GM18867 (cell line): ENCODE measurements around the gene HIVEP1.
"Not testable (repeated sequence)": the region's sequence is repeated elsewhere in the genome, so short reads cannot be mapped to it uniquely, and the experiment has no call there.

ENCODE experiments used
- ATAC-seq: cut with Tn5 transposase; IDR thresholded peaks from one replicate; pipeline ENCODE4 v1.9.1; 2021; ENCODE audit warnings: mild to moderate bottlenecking, moderate library complexity; ENCODE audit not compliant: unreplicated experiment

Gene HIVEP1

DNA sequence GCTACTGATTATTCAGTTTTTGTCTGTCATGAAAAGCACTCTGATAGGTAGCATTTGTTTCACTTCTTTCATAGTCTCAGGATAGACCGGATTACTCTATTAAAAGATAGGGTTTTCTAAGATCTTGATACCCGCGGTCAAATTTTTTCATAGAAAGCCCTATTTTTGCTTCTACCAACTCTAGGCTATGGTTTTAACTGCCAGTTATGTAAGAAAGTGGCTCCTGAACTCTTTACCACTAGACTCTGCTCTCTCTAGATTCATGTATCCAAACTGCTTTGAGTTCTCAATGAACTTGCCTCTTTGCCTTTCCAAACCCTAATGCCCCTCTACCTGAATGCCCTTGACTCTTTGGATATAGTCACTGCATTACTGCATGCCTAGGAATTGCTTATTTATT is 70.3 kb downstream of the HIVEP1 start:
- ATAC-seq = no peak

DNA sequence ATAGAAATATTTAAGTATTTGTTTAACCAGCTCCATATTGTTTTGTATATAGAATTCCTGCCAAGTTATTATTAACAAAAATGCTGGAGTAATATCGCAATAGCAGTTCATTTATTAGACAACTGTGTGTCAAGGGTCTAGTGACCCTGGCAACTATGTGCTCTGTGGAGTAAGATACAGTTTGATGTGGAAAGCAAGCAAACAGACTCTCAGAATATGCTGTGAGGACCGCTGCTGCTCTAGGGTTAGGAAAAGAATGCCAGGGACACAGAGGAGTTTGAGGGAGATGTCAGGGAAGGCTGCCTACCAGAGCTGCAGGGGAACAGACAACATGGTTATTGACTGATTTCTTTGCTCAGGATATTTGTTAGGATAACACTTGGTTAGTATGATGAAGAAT is 71.2 kb downstream of the HIVEP1 start:
- no peak for ATAC-seq

DNA sequence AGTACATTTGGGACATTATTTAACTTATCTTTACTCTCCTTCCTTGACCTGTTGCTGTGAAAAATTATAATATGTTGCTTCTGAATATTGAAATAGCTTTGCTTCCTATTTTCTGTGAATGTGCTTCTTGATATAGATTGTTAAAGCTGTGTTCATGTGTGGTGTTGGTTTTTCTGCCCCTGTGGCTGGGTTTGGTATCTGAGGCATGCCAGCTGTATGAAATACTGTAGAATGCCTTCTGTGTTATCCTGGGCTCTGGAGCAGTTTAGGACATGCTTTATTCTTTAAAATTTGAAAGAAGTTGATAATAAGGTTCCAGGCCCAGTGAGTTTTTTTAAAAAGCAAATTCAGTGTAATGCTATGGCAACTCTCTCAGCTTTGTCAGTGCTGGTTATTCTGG is 71.7 kb downstream of the HIVEP1 start:
- no peak for ATAC-seq

DNA sequence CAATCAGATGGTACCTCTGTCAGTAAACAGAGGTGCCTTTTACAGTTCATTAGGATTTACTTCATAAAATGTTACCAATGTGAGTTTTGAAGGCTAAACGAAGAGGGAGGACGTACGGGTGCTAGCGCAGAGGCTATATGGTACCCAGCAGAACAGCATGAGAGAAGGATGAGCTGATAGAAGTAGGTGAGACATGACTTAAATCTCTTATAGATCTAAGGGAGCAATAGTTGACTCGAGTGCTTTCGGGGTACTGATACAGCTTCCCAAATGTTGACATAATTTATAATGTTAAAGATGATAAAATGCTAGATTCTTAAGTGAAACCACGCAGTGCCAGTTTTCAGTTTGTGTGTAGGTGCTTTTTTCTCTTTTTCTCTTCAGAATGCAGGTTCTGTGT is 72.6 kb downstream of the HIVEP1 start:
- ATAC-seq = no peak

DNA sequence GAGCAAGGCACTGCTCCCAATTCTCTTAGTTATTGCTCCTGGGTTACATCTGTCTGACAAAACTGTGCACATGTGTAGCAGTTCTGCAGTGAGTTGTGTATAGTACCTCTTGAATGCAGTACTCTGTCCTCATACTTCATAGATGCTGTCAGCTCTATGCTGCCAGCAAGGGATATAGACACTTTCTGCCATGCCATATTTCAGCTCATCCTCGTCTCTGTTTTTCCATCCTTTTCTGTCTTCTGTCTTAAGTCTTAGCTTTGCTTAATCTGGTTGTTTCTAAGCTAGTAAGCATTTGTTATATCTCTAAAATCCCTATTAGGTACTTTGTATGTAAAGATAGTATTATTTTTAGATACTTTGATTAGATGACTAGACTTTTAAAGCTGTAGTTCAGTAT is 76.4 kb downstream of the HIVEP1 start:
- no peak for ATAC-seq

DNA sequence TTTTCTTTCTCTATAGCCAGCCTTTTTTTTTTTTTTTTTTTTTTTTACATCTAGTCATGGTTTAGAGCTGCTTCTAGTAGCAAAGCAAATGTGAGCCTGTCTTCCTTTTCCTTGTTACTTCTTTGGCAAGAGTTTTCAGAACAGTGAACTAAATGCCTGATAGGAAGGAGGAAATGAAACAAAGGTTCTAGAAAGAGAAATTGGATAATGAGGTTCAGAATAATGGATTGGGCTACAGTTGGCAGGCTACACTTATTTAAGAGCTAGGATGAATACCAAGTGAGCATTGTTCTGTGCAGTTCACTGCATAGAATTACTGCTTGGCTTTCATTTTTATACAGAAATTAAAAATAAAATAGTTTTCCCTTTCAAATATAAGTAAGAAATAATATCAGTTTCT is 78.6 kb downstream of the HIVEP1 start:
- no peak for ATAC-seq

DNA sequence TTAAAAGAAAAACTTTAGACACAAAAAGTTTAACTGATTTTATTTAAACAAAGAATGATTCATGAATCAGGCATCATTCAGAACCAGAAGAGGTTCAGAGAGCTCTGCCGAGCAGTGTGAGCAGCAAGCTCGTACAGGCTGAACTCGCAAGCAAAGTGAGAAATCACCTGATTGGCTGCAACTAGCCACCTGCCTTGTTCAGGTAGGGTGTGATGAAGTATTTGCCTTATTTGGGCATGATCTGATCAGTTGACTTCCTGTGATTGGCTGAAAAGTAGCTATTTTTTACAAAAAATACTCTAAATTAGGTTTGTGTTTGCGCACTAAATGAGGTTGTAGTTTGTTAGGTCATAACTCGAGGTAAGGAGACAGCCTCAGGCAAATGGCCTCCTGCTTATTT is 80.7 kb downstream of the HIVEP1 start:
- ATAC-seq = no peak

DNA sequence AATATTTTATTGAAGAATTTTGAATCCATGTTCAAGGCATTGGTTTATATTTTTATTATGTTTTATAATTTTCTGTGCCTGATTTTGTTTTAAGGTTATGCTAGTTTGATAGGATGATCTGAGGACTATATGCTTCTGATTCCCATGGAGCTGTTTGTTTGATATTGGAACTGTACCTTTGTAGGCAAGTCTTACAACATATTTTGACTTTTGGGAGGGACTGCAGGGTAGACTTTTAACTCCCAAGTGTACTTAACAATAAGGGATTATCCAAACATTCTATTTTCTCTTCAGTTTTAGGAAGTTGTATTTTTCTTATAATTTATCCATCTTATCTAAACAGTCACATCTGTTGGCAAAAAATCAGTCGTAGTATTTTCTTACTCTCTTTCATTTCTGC is 82.6 kb downstream of the HIVEP1 start:
- no peak for ATAC-seq

DNA sequence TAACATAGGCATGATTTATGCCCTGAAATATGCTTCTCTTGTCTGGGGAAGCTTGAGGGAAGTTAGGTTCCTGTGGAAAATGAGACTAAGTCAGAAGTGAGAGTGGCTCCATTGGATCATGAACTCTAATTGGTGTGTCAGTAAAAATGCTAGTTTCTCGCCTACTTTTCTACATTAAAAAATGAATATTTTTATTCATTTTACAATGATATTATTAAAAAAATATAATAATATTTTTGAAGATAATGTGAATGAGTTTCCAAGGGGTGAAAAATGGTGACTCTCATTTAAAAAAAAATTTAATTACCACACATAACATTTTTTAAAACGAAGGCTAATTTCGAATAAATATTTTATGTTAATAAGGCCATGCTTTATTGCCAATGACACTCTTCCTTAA is 84.2 kb downstream of the HIVEP1 start:
- no peak for ATAC-seq

DNA sequence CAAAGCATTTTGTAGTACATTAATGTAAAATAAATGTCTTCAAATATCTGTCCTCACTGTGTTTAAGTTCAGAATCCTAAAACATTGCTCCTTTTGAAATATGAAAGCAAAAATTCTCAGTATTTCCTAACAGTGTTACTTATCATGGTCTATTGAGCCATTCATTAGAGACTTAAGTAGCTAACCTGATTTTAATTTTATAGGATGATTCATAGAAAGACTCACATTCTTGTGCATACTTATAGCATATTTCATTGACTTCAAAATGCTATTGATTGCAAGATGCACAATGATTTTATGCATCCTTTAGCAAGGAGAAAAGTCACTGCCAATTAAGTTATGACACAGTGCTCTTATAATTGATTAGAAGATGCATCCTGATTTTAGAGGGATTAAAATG is 85.7 kb downstream of the HIVEP1 start:
- ATAC-seq = no peak

DNA sequence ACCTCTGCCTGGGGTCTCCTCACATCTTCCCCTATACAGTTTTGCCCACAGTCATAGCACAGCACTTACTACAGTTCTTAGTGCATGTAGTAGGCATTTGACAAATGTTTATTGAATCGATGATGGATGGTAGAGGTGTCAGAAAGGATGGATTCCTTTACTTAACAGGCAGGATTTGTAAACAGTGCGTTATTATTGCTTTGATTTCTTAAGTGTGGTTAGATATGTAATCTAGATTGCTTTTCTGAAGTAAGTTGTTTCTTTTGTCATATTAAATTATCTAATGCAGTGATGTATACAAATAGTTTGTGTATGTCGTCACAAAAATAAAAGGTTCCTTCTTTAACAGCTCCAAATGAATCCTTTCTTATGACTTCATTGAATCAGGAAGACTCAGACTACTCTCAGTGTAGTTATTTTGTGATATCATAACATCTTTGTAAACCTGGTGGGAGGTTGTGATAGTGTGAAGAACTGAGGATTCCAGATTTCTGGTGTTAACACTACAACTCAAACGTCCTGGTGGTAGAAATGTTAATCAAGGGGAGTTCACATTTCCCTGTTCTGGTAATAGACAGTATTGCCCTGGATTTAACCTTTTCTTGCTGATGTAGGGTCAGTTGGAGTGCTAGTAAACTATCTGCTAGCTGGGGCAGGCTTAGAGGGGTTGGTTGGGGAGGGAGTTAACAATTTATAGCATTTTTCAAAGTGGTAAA is 87.7 kb downstream of the HIVEP1 start:
- no peak for ATAC-seq

DNA sequence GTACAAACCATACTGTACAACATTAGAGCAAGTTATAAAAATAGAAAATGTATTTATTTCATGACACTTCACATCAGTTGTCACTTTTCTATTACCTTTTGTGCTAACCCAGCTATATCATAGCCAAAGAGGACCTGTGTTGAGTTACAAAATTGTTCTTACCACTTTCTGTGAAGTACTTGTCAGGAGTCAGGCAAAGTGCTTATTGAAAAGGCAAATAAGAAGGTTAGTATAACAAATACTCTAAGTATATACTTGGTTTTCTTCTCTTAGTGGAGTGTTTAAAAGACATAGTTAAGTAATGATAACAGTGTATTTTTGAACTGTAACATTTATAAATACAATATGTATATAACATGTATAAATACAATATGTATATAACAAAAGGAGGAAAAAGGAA is 88.9 kb downstream of the HIVEP1 start:
- no peak for ATAC-seq

DNA sequence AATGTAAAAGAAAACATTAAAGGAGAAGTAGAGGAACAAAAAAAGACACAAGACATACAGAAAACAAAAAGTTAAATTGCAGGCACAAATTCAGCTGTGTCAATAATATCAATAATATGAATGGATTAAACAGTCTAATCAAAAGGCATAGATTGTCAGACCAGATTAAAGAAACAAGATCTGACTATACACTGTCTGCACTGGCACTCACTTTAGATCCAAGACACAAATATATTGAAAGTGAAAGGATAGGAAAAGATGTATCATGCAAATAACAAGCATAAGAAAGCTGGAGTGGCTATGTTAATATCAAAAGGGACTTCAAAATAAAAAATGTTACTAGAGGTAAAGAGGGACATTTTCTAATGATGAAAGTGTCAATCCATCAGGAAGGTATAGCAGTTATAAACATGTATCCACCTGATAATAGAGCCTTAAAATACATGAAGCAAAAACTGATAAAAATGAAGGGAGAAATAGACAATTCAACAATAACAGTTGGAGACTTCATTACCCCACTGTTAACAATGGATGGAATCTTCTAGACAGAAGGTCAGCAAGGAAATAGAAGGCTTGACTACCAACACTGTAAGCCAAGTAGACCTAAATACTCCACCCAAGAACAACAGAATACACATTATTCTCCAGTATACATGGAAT is 89.7 kb downstream of the HIVEP1 start:
- no peak for ATAC-seq

DNA sequence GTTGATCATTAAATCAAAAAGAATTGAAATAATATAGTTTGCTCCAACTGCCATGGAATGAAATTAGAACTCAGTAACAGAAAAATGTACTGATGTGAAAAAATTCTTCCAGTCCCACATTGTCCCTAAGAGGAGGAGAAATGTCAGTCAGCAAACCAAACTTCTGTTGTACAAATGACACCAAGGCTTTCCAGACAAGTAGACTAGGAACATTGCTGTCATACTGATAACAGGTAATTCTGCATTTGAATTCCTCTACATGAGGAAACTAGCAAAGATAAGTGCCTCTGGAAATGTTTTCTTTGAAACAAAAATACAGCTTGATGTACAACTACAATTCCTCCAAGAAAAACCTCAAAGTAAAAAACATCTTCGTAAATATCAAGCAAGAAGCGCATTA is 90.2 kb downstream of the HIVEP1 start:
- no peak for ATAC-seq

DNA sequence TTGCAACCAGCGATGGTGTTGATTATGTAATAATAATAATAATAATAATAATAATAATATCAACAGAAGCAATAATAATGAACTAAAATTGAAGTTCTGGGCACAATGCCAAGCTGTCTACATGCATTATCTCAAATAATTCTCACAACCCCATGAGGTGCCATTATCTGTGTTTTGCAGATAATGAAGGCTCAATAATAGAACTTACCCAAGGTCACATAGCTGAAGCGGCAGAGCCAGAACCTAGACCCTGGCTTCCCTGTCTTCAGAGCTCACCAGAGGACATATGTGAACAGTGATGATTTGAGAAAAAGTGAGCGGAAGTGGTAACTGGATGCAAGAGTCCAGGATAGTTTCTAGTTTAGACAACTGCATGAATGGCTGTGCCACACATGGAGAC is 91.0 kb downstream of the HIVEP1 start:
- ATAC-seq = no peak

DNA sequence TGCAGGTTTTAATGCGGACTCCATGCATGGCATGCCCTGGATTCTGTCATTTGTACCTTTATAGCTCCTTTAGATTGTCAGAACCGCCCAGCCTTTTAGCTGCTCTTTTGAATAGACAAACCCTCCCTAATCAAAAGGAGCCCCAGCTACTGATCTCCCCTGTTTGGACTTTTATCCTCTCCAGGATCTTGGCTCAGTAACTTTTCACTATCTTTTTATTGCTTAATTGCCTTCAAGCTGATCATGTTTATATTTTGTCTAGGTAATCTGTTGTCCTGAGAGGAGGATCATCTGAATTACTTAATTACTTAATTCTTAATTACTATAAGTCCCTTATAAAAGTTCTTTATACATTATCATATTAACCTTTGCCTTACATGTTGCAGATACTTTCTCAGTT is 93.2 kb downstream of the HIVEP1 start:
- ATAC-seq = no peak

DNA sequence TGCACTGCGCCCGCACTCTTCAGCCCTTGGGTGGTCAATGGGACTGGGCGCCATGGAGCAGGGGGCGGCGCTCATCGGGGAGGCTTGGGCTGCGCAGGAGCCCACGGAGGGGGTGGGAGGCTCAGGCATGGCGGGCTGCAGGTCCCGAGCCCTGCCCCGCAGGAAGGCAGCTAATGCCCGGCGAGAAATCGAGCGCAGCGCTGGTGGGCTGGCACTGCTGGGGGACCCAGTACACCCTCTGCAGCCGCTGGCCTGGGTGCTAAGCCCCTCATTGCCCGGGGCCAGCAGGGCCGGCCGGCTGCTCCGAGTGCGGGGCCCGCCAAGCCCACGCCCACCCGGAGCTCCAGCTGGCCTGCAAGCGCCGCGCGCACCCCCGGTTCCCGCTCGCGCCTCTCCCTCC is 96.3 kb downstream of the HIVEP1 start:
- not testable (repeated sequence) for ATAC-seq

DNA sequence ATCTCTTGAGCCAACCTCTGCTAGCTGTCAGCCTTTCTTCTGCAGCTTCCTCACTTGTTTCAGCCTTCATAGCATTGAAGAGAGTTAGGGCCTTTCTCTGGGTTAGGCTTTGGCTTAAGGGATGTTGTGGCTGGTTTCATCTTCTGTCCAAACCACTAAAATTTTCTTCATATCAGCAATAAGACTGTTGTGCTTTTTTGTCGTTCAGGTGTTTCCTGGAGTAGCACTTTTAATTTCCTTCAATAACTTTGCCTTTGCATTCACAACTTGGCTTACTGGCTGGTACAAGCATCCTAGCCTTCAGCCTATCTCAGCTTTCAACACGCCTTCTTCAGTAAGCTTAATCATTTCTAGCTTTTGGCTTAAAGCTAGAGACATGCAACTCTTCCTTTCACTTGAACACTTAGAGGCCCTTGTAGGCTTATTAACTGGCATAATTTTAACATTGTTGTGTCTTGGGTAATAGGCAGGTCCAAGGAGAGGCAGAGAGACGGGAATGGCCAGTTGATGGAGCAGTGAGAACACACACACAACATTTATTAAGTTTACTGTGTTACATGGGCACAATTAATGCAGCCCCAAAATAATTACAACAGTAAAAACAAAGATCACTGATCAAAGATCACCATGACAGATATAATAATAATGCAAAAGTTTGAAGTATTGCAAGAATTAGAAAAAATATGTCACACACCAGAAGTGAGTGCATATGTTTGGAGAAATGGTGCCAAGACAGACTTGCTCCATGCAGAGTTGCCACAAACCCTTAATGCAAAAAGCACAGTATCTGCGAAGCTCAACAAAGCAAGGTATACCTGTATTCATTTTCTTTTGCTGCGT is 98.6 kb downstream of the HIVEP1 start:
- no peak for ATAC-seq

DNA sequence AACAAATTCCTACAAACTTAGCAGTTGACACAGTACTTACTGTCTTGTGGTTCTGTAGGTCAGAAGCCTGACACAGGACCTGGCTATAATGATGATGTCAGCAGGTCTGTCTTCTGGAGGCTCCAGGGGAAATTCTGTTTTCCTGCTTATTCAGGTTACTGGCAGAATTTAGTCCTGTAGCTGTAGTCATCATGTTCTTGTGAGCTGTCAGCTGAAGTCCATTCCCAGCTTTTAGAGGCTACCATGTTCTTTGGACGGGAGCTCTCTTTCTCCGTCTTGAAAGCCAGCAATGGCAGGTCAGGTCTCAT is 99.2 kb downstream of the HIVEP1 start:
- no peak for ATAC-seq

DNA sequence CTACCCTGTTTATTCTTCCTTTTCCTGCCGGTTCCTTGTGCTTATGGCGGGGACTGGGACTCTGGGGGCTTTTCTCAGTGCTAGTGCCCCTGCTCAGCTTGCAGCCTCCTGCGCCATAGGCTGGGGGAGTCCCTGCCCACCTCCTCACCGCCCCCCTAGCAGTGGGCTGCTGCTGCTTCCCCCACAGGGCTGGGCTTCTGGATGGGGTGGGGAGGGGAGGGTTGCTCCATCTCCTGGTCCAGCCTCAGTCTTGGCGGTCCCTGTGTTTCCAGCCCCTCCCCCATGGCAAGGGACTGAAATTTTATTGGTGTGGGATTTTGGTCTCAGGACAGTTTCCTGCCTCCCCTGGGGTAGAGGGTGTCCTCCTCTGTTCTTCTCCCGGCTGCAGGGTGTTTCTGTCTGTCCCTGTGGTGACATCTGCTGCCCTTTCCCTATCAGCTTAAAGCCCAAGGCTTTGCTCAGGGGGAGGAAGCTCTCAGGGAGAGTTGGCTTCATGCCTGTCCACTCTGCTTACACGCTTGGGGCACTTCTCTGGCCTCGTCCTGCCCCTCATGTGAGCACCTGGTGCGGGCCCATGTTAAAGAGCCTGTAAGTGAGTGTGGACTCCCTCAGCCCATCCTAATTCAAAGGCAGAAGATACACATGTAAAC is 100.6 kb downstream of the HIVEP1 start:
- no peak for ATAC-seq

DNA sequence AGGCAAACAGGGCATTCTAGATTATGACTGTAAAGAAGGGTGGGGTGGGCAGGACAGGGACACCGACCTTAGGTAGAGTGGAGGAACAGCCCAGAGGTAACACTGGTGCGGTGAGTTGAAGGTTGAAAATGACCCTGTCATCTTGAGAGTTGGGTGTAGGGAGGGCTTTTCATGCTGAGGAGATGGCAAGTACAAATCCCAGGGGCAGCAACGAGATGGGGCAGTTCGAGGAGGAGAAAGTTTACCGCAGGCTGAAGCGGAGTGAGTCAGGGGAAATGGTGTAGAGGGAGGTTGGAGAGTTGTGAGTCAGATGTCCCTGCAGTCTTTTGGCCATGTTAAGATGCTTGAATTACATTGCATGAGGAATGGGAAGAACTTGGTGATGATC is 101.1 kb downstream of the HIVEP1 start:
- ATAC-seq = peak; percentile 36

DNA sequence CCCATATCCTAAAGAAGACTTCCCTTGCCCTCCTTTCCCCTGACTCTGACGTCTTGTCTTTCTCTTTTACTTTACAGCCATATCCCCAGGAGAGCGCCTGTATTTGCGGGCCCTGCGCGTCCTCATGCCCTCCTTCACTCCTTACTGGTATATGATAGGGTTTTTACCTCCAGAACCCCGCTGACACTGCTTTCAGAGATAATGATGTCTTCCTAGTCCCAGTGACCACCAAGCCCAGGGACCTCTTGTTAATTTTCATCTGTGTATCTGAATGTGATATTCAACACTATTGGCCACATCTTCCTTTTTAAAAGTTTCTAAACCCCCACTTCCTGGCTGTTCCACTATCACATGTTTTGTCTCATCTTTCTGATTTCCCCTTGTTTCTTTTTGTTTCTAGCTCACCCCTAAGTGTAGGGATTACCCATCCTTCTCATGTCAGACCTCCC is 102.0 kb downstream of the HIVEP1 start:
- ATAC-seq = peak; percentile 30
